ENCODE data around the gene NTRK2.
A peak's percentile ranks its signal among the peaks of the same experiment; 100 is the strongest.

The NTRK2 gene

GRCh38 chr9:84668196-84669012, 1.1 kb upstream of the NTRK2 start:
- DNase-seq (ENCODE audit: low read depth), result peak; percentile 31
- peak; percentile 57 for TF ChIP-seq CTCF (IDR thresholded peaks at IDR 0.05; ENCODE audit: low read depth, low read length, missing control alignments)
- in situ Hi-C loops (cut with HindIII; ENCODE audit: low sequenced_read_pairs), result no loop called here
- peak overlapping the region; percentile 42 for H3K4me3 ChIP-seq (ENCODE audit: low read depth, low read length)

- H3K4me3 ChIP-seq (ENCODE audit: low read depth, low read length), result peak overlapping the region; percentile 42
- TF ChIP-seq CTCF (IDR thresholded peaks at IDR 0.05; ENCODE audit: low read depth, low read length, missing control alignments), result no peak
- no peak for DNase-seq (ENCODE audit: low read depth)
- in situ Hi-C loops (cut with HindIII; ENCODE audit: low sequenced_read_pairs), result no loop called here
Measured at GRCh38 chr9:84669013-84669287, 579 bp upstream of the NTRK2 start.

GRCh38 chr9:84670138-84671041, 861 bp downstream of the NTRK2 start:
- in situ Hi-C loops (cut with HindIII; ENCODE audit: low sequenced_read_pairs), result no loop called here
- DNase-seq (ENCODE audit: low read depth), result no peak
- H3K4me3 ChIP-seq (ENCODE audit: low read depth, low read length), result peak overlapping the region; percentile 42
- TF ChIP-seq CTCF (IDR thresholded peaks at IDR 0.05; ENCODE audit: low read depth, low read length, missing control alignments), result no peak

- no peak for DNase-seq (ENCODE audit: low read depth)
- in situ Hi-C loops (cut with HindIII; ENCODE audit: low sequenced_read_pairs), result no loop called here
Measured at GRCh38 chr9:84671586-84672521, 2.3 kb downstream of the NTRK2 start.

GRCh38 chr9:84673806-84674205, 4.3 kb downstream of the NTRK2 start:
- in situ Hi-C loops (cut with HindIII; ENCODE audit: low sequenced_read_pairs), result no loop called here
- H3K4me3 ChIP-seq (ENCODE audit: low read depth, low read length), result no peak overlapping the region
- TF ChIP-seq CTCF (IDR thresholded peaks at IDR 0.05; ENCODE audit: low read depth, low read length, missing control alignments), result no peak

More at GRCh38 chr9:84671586-84672521, 2.3 kb downstream of the NTRK2 start:
- no peak overlapping the region for H3K4me3 ChIP-seq (ENCODE audit: low read depth, low read length)
- no peak for TF ChIP-seq CTCF (IDR thresholded peaks at IDR 0.05; ENCODE audit: low read depth, low read length, missing control alignments)

GRCh38 chr9:84677080-84677479, 7.6 kb downstream of the NTRK2 start:
- TF ChIP-seq CTCF (IDR thresholded peaks at IDR 0.05; ENCODE audit: low read depth, low read length, missing control alignments), result no peak
- DNase-seq (ENCODE audit: low read depth), result no peak
- no peak overlapping the region for H3K4me3 ChIP-seq (ENCODE audit: low read depth, low read length)
- in situ Hi-C loops (cut with HindIII; ENCODE audit: low sequenced_read_pairs), result no loop called here

More at GRCh38 chr9:84673806-84674205, 4.3 kb downstream of the NTRK2 start:
- no peak for DNase-seq (ENCODE audit: low read depth)
